HEK293T (cell line): Measurements from ENCODE around the gene TAAR9.
A peak's percentile ranks its signal among the peaks of the same experiment; 100 is the strongest.

Experiments
- CTCF ChIA-PET: fragments of 350-600 bp; formaldehyde crosslinking; extraction: SDS; loops from one replicate; lab custom pipeline; 2021; ENCODE audit warnings: antibody characterized with exemption, inconsistent platforms; lab: Yijun Ruan, JAX
- POLR2A ChIA-PET: fragments of 350-600 bp; formaldehyde crosslinking; extraction: SDS; loops from one replicate; lab custom pipeline; 2020; ENCODE audit warnings: antibody characterized with exemption, inconsistent platforms; lab: Yijun Ruan, JAX
- DNase-seq: peaks from one replicate; pipeline ENCODE4 v3.0.0; 2012; ENCODE audit warnings: mixed read lengths; ENCODE audit errors: extremely low spot score
- ARNT ChIP-seq: fragments of 450-650 bp; IDR thresholded peaks from 2 replicates; pipeline ENCODE4 v1.6.1; 2017; ENCODE audit warnings: mild to moderate bottlenecking
- BHLHE40 ChIP-seq: fragments of 450-650 bp; IDR thresholded peaks from 2 replicates; pipeline ENCODE4 v1.6.1; 2016; ENCODE audit warnings: mild to moderate bottlenecking, moderate library complexity, borderline replicate concordance
- CTBP1 ChIP-seq: fragments of 450-650 bp; IDR thresholded peaks from 2 replicates; pipeline ENCODE4 v1.6.1; 2016; ENCODE audit warnings: borderline replicate concordance
- ELF4 ChIP-seq: fragments of 450-650 bp; IDR thresholded peaks from 2 replicates; pipeline ENCODE4 v1.6.1; 2017; ENCODE audit warnings: antibody characterized with exemption
- FOXA1 ChIP-seq: fragments of 450-650 bp; IDR thresholded peaks from 2 replicates; pipeline ENCODE4 v1.6.1; 2016; ENCODE audit warnings: mild to moderate bottlenecking
- FOXK2 ChIP-seq: fragments of 450-650 bp; IDR thresholded peaks from 2 replicates; pipeline ENCODE4 v1.6.1; 2016; ENCODE audit warnings: mild to moderate bottlenecking
- FOXM1 ChIP-seq: fragments of 450-650 bp; IDR thresholded peaks from 2 replicates; pipeline ENCODE4 v1.6.1; 2017; ENCODE audit warnings: mild to moderate bottlenecking, borderline replicate concordance
- HDGF ChIP-seq: fragments of 450-650 bp; IDR thresholded peaks from 2 replicates; pipeline ENCODE4 v1.6.1; 2017; ENCODE audit warnings: antibody characterized with exemption, borderline replicate concordance
- L3MBTL2 ChIP-seq: fragments of 450-650 bp; conservative IDR thresholded peaks from 2 replicates; pipeline ENCODE4 v1.6.1; 2016; ENCODE audit warnings: mild to moderate bottlenecking
- LEF1 ChIP-seq: fragments of 450-650 bp; IDR thresholded peaks from 2 replicates; pipeline ENCODE4 v1.6.1; 2017; ENCODE audit warnings: mild to moderate bottlenecking, borderline replicate concordance
- NFRKB ChIP-seq: fragments of 450-650 bp; IDR thresholded peaks from 2 replicates; pipeline ENCODE4 v1.6.1; 2016; ENCODE audit warnings: mild to moderate bottlenecking, moderate library complexity
- PKNOX1 ChIP-seq: fragments of 450-650 bp; IDR thresholded peaks from 2 replicates; pipeline ENCODE4 v1.6.1; 2016
- SP1 ChIP-seq: fragments of 450-650 bp; IDR thresholded peaks from 2 replicates; pipeline ENCODE4 v1.6.1; 2017
- SUZ12 ChIP-seq: fragments of 450-650 bp; IDR thresholded peaks from 2 replicates; pipeline ENCODE4 v1.6.1; 2016; ENCODE audit warnings: mild to moderate bottlenecking
- TARDBP ChIP-seq: fragments of 450-650 bp; IDR thresholded peaks from 2 replicates; pipeline ENCODE4 v1.6.1; 2016
- ZNF384 ChIP-seq: fragments of 450-650 bp; IDR thresholded peaks from 2 replicates; pipeline ENCODE4 v1.6.1; 2016

TAAR9 gene

DNA sequence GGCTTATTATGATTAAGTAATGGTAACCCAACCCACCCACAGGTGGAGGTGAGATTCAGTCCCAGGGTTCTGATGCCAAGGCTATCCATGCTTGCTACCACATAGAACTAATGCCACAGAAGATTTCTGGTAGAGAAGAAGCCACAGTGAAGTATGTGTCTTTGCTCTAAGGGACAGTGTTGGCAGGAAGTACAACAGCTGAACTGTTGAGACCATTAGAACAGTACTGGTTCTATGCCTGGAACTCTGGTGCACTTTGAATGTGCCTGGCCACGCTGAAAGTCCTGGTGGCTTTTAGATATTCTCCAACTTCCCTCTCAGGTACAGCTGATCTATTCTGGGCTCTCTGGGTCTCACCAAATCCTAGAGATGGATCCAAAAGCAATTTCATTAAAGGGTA, 32.9 kb upstream of the TAAR9 start:
- CTCF ChIA-PET, result no interaction called here
- no peak for TF ChIP-seq SP1
- no peak for TF ChIP-seq HDGF
- TF ChIP-seq SUZ12, result no peak
- no peak for TF ChIP-seq FOXA1
- TF ChIP-seq NFRKB, result no peak
- no peak for TF ChIP-seq L3MBTL2
- TF ChIP-seq LEF1, result no peak
- TF ChIP-seq ZNF384, result no peak
- no peak for TF ChIP-seq ELF4
- TF ChIP-seq BHLHE40, result no peak
- TF ChIP-seq FOXK2, result no peak
- no peak for DNase-seq
- POLR2A ChIA-PET, result no interaction called here

GRCh38 chr6:132506461-132506860, 31.6 kb upstream of the TAAR9 start:
- TF ChIP-seq FOXA1 (no peak), CTBP1 (no peak), ZNF384 (no peak), LEF1 (no peak), ARNT (no peak), TARDBP (no peak), SP1 (no peak), PKNOX1 (no peak), SUZ12 (no peak), BHLHE40 (no peak), FOXK2 (no peak), ELF4 (no peak), FOXM1 (no peak), L3MBTL2 (no peak), NFRKB (no peak)
- POLR2A ChIA-PET, result no interaction called here
- DNase-seq, result no peak
- CTCF ChIA-PET, result no interaction called here

DNA sequence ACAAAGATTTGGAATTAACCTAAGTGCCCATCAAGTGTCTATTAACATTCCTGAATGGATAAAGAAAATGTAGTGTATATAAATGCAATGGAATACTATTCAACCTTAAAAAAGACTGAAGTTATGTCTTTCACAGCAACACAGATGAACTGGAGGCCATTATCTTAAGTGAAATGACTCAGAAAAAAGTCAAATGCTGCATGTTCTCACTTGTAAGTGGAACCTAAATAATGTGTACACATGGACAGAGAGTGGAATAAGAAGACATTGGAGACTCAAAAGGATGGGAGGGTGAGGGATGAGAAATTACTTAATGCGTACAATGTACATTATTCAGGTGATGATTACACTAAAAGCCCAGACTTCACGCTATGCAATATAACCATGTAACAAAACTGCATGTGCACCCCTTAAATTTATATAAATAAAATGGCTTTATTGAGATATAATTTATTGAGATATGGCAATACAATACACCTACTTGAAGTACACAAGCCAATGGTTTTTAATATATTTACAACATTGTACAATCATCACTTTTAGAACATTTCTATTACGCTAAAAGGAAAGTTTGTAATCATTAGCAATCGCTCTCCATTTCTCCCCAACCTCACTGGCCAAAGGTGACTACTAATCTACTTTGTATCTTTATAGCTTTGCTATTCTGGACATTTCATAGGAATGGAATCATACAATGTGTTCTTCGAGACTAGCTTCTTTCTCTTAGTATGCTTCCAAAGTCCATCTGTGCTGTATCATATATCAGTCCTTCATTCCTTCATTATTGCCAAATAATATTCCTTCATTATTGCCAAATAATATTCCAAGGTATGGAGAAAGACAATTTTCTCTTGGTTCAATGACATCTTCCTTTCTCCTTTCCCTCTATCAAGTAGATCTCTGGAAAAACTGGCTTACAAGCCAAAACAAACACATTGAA, 30.9 kb upstream of the TAAR9 start:
- POLR2A ChIA-PET, result no interaction called here
- no peak for DNase-seq
- TF ChIP-seq L3MBTL2 (no peak), FOXK2 (no peak), LEF1 (no peak), NFRKB (no peak), ELF4 (no peak), HDGF (no peak), BHLHE40 (no peak), ZNF384 (no peak), FOXA1 (no peak), CTBP1 (no peak), TARDBP (no peak)
- CTCF ChIA-PET, result interaction anchor here (0.6 kb wide), 1 partner anchor 320 kb away, joined by 6 read pairs; no protein-coding TSS in a partner anchor

- peak; percentile 42 for TF ChIP-seq L3MBTL2
- TF ChIP-seq BHLHE40, result no peak
- no peak for TF ChIP-seq FOXK2
- no peak for DNase-seq
- CTCF ChIA-PET, result interaction anchor here (1.9 kb wide), 1 partner anchor 19 kb away, joined by 4 read pairs; no protein-coding TSS in a partner anchor
- POLR2A ChIA-PET, result no interaction called here
Observed at GRCh38 chr6:132511210-132511830, 26.8 kb upstream of the TAAR9 start.

- ChIA-PET CTCF (interaction anchor here (1.5 to 1.9 kb wide), 2 partner anchors 19 to 232 kb away, joined by 4 to 6 read pairs; no protein-coding TSS in a partner anchor), POLR2A (interaction anchor here (1.4 to 1.7 kb wide), 3 partner anchors 15 to 302 kb away, joined by 3 to 6 read pairs (median 6); partner anchors contain the start of gene RPS12)
- DNase-seq, result no peak
- TF ChIP-seq SUZ12 (no peak), TARDBP (no peak), SP1 (no peak), HDGF (no peak), L3MBTL2 (no peak), FOXM1 (no peak), FOXK2 (no peak), PKNOX1 (no peak)
Observed at GRCh38 chr6:132511831-132512220, 26.3 kb upstream of the TAAR9 start.

- POLR2A ChIA-PET, result interaction anchor here (1.2 to 1.7 kb wide), 7 partner anchors 12 to 302 kb away, joined by 3 to 11 read pairs (median 6); partner anchors contain the start of genes RPS12 and SLC18B1
- TF ChIP-seq FOXA1 (no peak), ZNF384 (no peak), FOXM1 (no peak), PKNOX1 (no peak), BHLHE40 (no peak), SP1 (no peak), NFRKB (no peak), ARNT (no peak), HDGF (no peak), FOXK2 (no peak), SUZ12 (no peak), L3MBTL2 (no peak), TARDBP (no peak), LEF1 (no peak), CTBP1 (no peak), ELF4 (no peak)
- CTCF ChIA-PET, result interaction anchor here (0.9 to 1.9 kb wide), 4 partner anchors 18 to 255 kb away, joined by 3 to 6 read pairs (median 4); no protein-coding TSS in a partner anchor
Observed at GRCh38 chr6:132512342-132512637, 25.8 kb upstream of the TAAR9 start.

More at GRCh38 chr6:132512342-132512637, 25.8 kb upstream of the TAAR9 start:
- no peak for DNase-seq
